Breast epithelium (tissue), 3 donors: ENCODE results near the gene KDM4B.

ENCODE experiments used
- CTCF ChIP-seq, 3 donors: fragments of 450-650 bp; IDR thresholded peaks; one replicate each; pipeline ENCODE4 v1.5.1; 2016 to 2017; ENCODE audit warnings: antibody characterized with exemption in 3 of 3, mild to moderate bottlenecking in 3 of 3, moderate library complexity in 3 of 3
- POLR2A ChIP-seq: fragments of 450-650 bp; IDR thresholded peaks from one replicate; pipeline ENCODE4 v1.6.1; 2016; ENCODE audit warnings: antibody characterized with exemption, mild to moderate bottlenecking, moderate library complexity
- POLR2AphosphoS5 ChIP-seq, 3 donors: sonication (generic); formaldehyde crosslinking; IDR thresholded peaks; one replicate each; pipeline ENCODE4 v1.6.1; 2017; ENCODE audit warnings: antibody characterized with exemption in 3 of 3

DNA sequence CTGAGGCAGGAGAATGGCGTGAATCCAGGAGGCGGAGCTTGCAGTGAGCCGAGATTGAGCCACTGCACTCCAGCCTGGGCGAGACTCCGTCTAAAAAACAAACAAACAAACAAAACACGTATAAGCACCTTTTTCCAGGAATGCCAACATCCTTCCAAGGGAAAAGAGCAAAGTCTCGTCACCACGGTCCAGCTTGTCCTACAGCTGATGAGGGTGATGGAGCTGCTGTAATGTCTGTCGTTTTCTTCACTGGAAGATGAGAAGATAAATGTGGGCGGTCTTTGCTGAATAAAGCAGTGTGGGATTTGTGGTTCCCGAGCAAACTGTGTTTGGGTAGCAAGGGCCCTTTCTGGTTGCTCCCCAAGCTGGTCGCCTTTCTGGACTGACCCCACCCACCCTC, 205.1 kb downstream of the KDM4B start:
- TF ChIP-seq POLR2AphosphoS5 (IDR thresholded peaks at IDR 0.05) = no peak
- TF ChIP-seq POLR2A = no peak
- TF ChIP-seq CTCF (IDR thresholded peaks at IDR 0.05) = no peak
